HTERT RPE-1 (cell line): ENCODE data around the gene ILKAP.

Experiments
- in situ Hi-C: fragments of 300-500 bp; cut with MboI; formaldehyde crosslinking; loops from 4 replicates; pipeline ENCODE4 v1.14.3; 2020; ENCODE audit warnings: low sequenced_read_pairs

ILKAP gene

DNA sequence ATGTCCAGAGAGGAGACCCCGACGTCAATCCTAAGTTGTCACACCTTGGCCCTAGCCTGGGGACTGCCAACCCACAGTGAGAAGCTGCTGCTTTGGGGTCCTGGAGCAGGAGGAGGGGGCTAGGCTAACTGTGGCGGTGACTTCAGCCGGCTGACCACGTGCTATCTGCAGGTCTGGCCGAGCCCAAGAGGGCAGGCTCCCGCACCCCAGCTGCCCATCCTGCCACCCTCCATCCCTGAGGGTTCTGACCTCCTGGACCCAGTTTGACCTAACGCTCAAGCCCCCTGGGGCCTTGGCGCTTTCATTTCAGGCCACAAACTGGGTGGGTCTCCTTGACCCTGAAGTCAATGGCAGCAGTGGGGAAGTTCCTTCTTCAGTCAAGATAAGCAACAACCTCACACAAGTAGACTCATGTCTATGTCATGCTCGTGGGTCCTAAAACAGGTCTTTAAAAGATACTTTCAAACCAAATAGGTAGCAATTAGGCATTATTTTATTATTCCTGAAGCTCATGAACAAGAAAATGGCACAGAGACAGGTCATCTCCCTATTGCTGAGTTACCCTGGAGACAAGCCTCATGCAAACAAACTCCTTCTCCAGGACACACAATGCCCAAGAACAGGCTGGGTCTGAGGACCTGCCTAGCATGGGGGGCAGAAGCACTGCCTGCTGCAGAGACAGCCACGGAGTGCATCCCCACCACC lies 34.1 kb upstream of the ILKAP start:
- in situ Hi-C loops: no loop called here

DNA sequence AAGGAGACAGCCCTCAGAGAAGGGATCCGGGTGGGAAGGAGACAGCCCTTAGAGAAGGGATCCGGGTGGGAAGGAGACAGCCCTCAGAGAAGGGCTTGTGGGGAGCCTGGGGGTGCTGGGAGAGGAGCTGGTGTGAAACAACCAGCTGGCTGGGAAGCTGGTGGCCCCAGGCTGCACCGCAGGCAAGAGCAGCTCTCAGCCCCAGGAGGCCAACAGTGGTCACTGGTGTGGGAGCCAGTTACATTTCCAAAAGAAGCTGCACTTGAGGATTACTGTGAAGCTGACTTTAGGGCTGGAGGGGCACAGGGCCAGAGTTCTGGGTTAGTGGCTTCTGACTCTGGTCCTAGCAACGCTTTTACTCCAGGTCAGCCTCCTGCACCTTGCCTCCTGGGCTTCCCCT lies 33.1 kb upstream of the ILKAP start:
- in situ Hi-C loops: no loop called here

DNA sequence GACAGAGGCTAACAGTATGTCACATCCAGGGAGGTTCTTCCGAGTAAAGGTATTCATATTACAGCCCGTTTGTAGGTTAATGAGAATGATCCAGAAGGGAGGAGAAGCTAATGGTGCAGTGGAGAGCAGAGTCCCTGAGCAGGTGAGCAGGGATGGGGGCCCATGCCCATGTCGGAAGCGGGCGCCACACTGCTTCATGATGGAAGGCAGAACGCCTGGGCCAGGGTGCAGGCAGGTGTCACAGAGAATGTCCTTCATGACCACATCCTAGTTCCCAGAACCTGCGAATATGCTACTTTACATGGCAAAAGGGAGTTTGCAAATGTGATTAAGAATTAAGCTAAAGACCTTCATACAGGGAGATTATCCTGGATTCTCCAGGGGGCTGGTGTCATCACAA lies 32.4 kb upstream of the ILKAP start:
- in situ Hi-C loops: no loop called here

DNA sequence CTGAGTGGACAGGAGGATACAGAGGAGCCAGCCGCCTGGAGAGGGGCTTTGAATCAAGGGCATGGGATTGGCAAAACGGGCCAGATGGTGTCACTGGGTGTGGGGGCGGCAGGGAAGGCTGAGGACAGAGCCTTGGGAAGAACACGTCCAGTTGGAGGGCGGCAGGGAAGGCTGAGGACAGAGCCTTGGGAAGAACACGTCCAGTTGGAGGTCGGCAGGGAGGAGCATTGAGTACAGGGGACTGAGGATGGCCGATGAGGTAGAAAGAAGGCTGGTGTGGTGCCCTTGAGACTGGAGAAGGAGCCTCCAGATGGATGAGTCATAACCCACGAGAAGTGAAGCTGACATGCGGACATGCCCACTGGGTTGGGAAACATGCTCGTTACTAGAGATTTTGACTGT lies 31.8 kb upstream of the ILKAP start:
- in situ Hi-C loops: no loop called here

DNA sequence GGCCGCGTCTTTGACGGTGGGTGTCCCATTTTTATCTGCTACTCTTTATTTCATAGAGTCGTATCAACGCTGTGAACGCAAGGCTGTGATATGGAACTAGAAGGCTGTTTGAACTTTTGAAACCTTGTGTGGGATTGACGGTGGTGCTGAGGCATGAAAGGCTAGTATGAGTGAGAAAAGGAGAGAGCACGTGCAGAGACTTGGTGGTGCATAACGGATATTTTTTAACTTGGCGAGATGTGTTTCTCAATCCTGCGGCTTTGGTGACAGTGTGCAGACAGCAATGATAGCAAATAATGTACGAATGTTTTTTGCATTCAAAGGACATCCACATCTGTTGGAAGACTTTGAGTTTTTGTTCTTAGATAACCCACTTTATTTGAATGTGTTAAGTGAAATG lies 30.1 kb upstream of the ILKAP start:
- in situ Hi-C loops: no loop called here

DNA sequence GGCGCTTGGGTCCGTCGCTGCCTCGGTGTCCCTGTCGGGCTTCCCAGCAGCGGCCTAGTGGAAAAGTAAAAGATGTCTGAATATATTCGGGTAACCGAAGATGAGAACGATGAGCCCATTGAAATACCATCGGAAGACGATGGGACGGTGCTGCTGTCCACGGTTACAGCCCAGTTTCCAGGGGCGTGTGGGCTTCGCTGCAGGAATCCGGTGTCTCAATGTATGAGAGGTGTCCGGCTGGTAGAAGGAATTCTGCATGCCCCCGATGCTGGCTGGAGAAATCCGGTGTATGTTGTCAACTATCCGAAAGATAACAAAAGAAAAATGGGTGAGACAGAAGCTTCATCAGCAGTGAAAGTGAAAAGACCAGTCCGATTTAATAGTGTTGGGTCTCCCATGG lies 28.3 kb upstream of the ILKAP start:
- in situ Hi-C loops: no loop called here

DNA sequence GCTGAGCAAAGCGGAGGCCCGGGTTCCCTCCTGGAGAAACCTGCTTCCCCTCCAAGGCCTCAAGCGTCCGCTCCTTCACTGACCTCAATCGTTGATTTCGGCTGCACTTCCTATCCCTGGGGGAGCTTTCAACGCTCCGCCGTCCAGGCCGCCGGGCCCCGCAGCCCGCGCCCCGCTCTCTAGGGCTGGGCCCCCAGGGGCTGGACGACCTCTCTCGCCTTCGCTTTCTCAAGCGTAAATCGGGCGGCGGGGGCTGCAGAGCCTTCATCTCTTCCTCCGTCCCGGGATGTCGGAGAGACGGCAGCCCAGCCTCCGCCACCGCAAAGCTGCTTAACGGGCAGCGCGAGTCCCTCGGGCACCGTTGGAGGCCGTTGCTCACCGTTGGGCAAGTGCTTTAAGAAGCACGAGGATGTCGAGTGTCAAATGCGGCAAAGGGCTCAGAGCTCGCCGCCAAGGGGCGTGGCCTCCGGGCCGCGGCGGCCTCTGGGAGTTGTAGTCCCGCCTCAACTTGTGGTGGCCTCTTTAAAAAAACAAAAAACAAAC lies 27.8 kb upstream of the ILKAP start:
- in situ Hi-C loops: no loop called here

DNA sequence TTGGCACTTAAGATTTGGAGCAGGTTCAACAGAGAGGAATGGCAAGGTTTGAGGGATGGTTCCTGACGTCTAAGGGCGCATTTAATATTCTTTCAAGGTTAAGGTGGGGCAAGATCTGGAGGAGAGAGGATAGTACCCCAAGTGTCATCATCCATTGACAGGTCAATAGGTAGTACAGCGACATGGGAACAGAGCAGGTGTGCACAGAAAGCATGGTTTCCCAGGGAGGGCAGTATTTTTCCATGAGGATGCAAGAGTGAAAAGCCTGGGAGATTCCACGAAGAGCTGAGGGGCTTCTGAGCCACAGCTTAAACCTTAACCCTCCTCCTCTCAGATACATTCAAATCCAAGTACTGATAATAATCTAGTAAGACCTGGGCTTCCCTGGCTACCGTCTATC lies 27.2 kb upstream of the ILKAP start:
- in situ Hi-C loops: no loop called here

DNA sequence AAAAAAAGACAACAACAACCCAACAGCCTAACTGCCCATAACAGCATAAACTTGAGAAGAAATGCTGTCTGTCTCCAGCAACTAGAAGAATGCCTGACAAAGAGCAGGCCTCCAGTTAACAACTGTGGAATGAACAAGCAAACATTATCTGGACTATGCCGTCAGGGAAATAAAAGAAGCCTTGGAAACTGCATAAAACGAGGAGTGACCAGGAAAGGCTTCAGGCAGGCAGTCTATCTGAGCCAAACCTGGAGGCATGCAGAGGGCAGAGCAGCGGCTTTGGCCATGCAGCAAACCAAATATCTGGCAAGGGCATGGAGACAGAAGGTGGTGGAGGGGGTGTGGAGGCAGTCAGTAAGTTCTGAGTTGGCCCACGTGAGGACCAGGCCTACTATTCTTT lies 25.2 kb upstream of the ILKAP start:
- in situ Hi-C loops: no loop called here

DNA sequence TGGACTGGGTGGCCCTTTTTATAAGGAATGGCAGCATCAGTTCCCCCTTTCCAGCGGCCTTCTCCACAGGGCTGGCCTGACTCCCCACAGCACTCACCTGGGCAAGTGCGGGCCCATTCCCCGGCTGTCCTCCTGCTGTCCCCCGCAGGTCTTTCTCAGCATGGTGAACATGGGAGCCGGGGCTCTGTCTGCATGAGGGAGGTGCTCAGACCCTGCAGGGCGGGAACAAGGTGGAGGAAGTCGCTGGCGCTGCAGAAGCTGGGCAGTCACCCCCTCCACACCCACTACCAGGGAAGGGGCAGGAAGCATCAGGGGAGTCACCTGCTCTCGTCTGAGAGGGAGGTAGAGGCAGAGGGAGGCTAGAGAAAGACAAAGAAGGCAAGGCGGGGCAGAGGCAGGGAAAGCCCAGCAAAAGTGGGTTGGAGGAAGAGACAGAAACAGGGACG lies 24.1 kb upstream of the ILKAP start:
- in situ Hi-C loops: no loop called here

DNA sequence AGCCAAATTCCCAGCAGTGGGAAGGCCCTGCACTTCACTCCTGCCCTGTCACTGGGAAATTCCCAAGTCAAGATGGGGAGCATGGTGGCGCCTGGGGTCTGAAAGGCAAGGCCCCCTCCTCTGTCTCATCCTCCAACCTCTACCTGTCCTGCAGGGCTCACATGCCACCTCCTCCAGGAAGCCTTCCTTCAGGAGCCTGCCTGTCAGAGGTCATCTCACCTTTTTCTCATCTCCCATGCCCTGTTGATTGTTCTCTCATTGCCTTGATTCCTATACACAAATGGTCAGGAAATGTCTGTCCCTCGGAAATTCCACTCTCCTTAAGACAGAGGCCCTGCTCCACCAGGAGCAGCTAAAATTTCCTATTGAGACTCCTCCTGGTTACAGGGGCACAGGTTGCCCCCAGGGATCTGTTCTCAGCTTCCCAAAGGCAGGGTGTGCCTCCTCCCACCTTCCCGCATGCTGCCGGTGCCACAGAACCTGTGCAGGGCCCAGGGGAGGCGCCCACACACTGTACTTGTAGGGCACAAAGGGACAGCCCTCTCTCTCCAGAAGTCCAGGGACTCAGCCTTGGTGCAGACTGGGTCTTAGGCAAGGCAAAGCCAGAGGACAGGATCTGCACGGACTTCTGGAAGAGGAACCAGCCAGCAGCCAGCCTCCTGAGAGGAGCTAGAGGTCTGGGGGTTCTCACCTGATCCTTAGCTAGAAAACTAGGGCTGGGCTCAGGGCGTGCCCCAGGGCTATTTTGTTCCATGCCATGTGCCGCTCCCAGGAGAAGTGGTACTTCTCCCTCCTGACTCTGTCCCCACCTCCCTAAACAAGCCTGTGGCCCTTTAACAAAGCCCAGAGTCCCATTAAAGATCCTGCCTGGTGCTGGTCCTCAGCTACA lies 23.4 kb upstream of the ILKAP start:
- in situ Hi-C loops: no loop called here

DNA sequence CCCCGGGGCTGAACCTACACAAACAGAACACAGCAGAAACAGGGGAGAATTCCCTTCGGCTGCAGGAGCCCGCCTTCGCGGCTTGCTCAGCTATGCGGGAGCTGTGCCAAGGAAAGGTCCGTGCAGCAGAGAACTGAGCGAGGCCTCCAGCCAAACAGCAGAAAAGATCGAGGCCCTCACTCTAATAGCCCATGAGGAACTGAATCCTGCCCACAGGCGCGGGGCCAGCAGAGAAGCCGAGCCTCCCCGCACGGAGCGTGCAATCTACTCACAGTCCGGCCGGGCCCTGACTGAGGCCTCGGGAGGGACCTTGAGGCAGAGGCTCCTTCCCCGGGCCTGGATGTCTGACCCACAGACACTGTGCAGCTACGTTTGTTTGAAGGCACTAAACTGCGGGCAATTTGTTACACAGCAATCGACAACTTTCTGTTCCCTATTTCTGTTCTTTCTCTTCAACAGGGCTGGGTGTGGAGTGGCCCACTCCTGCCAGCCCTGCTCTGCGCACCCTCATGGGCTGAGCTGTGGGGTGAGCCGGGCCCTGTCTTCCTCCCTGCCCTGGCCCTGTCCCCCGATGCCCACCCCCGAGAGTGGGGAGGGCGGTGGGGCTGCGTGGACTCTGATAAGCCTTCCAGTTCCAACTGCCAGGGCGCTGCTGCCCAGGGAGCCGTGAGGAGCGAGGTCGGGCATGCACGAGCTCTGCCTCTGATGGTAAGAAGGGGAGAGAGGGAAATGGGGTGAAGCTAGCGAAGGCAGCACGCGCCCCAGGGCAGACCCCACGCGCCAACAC lies 22.6 kb upstream of the ILKAP start:
- in situ Hi-C loops: no loop called here

DNA sequence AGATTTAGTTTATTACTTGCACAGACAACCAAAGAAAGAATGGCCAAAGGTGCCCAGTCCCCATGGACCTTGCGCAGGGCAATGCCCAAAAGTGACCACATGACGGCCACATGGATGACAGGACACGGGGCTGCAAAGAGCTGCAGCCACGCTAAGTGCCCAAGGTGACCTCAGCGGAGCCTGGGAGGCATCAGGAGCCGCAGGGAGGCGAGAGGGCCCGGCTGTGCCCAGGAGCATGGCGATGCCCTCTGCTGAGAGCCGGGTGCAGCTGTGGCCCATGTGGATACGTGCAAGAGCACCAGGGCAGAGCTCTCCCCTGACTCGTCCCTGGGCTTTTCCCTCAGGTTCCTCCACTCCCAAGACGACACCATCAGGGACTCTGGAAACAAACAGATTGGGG lies 21.6 kb upstream of the ILKAP start:
- in situ Hi-C loops: no loop called here

DNA sequence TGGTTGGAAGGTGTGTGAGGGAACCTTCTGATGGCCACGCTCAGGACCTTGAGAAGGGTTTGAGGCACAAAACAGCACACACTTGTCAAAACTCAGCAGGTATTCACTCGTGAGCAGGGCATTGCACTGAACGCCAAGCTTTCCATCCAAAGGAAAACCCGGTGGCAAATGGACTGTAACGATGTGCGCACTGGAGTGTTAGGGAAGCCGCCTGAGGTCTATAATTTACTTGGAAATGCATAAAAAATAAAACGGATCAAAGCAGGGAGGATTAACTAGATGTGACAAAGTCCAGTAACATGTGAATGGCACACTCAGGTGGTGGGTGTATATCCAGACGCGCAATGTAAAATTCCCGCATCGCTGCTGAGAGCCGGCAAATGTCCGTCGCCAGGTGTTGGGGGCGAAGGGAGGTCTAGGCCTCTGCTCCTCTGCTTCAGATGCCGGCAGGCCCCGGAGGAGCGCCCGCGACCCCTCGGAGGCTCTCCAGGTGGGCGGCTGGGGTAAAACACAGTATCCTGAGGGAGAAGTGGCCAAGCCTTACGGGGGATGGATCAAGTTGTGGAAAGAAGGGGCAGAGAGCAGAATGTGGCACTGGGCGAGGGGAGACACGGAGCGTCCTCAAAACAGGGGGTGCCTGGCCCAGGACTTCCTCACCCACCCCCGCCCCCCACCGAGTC lies 21.0 kb upstream of the ILKAP start:
- in situ Hi-C loops: no loop called here

DNA sequence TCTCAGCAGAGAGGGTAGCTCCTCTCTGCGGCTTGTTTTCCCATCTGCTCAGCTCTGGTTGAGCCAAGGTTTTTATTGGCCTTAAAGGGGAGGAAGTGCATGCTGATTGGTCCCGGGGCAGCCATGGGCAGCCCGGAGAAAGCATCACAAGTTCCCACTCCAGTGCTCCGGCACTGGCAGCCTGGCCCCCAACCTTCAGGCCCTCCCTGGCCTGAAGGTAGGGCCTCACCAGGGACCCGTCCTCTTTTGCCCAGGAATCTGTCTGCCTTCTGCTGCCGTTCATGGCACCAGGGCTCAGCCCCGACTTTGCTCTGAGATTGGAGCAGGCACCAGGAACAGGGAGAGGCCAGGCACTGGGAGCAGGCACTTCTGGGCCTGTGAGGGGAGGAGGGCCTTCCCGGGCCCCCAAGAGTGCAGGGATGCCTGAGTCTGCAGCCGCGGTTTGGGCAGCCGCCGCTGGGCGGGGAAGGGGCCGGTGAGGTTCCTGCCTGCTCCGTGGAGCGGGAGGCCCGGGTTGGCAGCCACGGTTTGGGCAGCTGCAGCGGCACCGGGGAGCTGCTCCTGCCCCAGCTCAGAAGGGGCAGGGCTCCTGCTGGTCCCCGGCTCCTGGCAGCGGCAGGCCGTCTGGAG lies 17.5 kb upstream of the ILKAP start:
- in situ Hi-C loops: no loop called here

DNA sequence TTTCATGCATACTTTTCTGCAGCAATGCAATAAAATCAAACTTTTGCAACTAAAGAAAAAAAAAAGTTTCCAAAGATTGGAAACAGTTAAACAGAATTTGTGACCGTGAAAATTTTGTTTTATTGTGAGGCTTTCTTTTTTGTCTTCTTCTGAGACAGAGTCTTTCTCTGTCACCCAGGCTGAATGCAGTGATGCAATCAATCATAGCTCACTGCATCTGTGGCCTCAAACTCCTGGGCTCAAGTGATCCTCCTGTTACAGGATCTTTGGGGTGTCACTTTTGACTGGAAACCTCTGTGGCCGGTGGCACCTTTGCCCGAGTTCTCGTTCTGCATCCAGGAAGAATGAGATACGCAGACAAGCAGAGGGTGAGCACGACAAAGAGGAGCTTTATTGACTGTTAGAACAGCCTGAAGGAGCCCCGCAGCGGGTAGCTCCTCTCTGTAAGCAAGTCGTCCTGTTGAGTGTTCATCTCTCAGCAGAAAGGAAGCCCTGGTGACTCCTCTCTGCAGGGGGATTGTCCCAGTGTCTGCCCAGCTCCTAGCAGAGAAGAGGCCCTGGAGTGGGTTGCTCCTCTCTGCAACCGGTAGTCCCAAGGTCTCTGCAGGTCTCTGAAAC lies 16.9 kb upstream of the ILKAP start:
- in situ Hi-C loops: no loop called here

DNA sequence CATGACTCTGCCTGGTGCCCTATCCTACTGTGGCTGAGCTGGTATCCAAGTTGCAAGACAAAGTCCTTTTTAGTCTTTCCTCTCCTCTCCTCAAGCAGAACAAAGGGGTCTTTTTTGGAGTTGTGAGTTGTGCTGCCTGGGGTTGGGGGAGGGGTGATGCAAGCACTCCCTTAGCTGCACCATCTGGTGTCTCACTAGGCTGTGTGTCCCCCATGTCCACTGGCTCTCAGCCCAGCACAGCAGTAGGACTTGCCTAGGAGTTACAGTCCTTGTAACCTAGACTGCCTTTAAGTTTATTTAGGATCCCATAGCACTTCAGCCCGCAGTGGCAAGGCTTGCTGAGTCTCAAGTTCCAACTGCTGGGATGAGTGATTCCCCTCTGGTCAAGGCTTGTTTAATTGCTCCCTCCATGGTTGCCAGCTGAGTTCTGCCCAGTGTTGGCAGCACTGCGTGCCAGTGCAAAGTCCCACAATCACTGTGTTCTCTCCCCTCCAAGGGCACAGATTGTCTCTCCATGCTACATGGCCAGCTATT lies 13.2 kb upstream of the ILKAP start:
- in situ Hi-C loops: no loop called here

DNA sequence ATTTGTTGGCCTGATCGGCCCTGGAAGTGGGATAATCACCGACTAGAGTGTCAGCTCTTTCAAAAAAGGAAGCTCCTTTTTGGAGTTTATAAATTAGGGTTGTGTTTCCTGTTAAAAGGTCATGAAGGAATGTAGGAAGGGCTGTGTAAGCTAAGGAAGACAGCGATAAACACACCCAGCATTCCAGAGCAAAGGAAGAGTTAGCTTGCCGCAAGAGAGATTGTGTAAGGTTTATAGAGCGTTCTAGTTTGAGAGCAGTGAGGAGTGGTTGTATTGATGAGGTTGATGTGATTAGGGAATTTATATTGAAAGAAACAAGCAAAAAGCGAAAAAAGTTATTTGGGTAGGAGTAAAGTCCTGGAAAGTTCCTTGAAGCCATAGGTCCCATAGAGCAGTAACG lies 3.5 kb upstream of the ILKAP start:
- in situ Hi-C loops: no loop called here

DNA sequence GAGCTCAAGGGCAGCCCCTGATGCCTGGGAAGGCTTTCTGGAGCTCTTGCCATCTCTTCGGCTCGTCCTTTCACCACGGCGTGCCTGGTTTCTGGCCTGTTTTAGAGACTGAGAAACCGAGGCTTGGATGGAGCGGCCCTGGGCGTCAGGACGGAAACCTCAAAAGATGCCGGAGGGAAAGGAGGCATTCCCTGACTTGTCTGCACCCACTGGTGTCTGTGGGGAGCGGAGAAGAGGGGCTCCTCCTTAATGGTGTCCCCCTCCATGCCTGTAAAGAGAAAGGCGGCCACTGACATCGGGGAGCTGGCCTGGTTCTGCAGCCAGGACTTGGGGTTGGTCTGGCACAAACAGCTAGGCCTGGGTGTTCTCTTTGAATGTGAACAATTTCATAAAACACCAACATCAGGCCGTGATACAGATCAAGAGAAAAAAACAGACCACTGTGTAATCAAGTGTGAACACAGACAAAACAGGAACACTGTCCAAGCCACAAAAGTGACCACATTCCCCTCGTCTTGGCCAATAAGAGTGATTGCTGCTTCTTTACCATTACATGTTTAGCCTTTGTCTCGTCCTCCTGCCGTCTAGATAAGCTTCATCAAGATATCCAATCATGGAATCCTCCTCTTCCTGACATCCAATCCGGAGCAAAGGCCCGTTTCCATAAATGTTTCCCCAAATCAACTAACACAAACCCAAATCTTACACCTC lies 633 bp upstream of the ILKAP start:
- in situ Hi-C loops: no loop called here
